Esophagus muscularis mucosa (tissue), 3 donors: Measurements from ENCODE around the gene GADD45B.

Experiments used
- POLR2AphosphoS5 ChIP-seq, 2 donors: sonication (generic); formaldehyde crosslinking; IDR thresholded peaks; one replicate each; pipeline ENCODE4 v1.6.1; 2017; ENCODE audit warnings: antibody characterized with exemption in 2 of 2
- TF ChIP-seq, protein P1 (sequence below), 3 experiments: fragments of 200-600 bp in 2 of 3; fragments of 450-650 bp in 1 of 3; sonication (generic) in 2 of 3; IDR thresholded peaks; one replicate each; pipeline ENCODE4 v1.5.1; 2017 to 2019; ENCODE audit warnings: antibody characterized with exemption in 3 of 3, mild to moderate bottlenecking in 2 of 3, moderate library complexity in 1 of 3

DNA sequence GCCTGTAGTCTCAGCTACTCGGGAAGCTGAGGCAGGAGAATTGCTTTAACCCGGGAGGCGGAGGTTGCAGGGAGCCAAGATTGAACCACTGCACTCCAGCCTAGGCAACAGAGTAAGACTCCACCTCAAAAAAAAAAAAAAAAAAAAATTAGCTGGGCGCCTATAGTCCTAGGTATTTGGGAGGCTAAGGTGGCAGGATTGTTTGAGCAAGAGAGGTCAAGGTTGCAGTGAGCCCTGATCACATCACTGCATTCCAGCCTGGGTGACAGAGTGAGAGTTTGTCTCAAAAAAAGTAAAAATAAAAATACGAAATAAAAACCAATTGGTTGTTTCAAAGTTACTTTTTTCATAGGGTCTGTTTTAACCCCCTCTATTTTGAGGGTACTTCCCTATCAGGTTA is 17.9 kb upstream of the GADD45B start:
- TF ChIP-seq POLR2AphosphoS5 (IDR thresholded peaks at IDR 0.05): no peak
- TF ChIP-seq, protein P1, sequence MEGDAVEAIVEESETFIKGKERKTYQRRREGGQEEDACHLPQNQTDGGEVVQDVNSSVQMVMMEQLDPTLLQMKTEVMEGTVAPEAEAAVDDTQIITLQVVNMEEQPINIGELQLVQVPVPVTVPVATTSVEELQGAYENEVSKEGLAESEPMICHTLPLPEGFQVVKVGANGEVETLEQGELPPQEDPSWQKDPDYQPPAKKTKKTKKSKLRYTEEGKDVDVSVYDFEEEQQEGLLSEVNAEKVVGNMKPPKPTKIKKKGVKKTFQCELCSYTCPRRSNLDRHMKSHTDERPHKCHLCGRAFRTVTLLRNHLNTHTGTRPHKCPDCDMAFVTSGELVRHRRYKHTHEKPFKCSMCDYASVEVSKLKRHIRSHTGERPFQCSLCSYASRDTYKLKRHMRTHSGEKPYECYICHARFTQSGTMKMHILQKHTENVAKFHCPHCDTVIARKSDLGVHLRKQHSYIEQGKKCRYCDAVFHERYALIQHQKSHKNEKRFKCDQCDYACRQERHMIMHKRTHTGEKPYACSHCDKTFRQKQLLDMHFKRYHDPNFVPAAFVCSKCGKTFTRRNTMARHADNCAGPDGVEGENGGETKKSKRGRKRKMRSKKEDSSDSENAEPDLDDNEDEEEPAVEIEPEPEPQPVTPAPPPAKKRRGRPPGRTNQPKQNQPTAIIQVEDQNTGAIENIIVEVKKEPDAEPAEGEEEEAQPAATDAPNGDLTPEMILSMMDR (IDR thresholded peaks at IDR 0.05): no peak
